BE2C (cell line): Measurements from ENCODE around the gene HOXB7.

Experiments used
- DNase-seq: peaks from one replicate; pipeline ENCODE4 v3.0.0-alpha.2; 2020
- H3K27me3 ChIP-seq: fragments of 250-450 bp; sonication (Bioruptor Pico); 2 replicates; pipeline ENCODE4 v1.5.1; 2020; ENCODE audit warnings: mild to moderate bottlenecking
- H3K36me3 ChIP-seq: fragments of 250-450 bp; sonication (Bioruptor Pico); 2 replicates; pipeline ENCODE4 v1.5.1; 2020; ENCODE audit warnings: mild to moderate bottlenecking
- H3K4me1 ChIP-seq: fragments of 250-450 bp; sonication (Bioruptor Pico); 2 replicates; pipeline ENCODE4 v1.5.1; 2020
- H3K4me3 ChIP-seq: 2 replicates; pipeline ENCODE4 v1.5.1; 2011; ENCODE audit warnings: low read depth, low read length
- H3K9me3 ChIP-seq: fragments of 250-450 bp; sonication (Bioruptor Pico); 2 replicates; pipeline ENCODE4 v1.5.1; 2020
- TF ChIP-seq, protein P1 (sequence below): IDR thresholded peaks from 2 replicates; pipeline ENCODE4 v1.5.1; 2012; ENCODE audit warnings: mild to moderate bottlenecking, low read depth, low read length

Gene HOXB7

DNA sequence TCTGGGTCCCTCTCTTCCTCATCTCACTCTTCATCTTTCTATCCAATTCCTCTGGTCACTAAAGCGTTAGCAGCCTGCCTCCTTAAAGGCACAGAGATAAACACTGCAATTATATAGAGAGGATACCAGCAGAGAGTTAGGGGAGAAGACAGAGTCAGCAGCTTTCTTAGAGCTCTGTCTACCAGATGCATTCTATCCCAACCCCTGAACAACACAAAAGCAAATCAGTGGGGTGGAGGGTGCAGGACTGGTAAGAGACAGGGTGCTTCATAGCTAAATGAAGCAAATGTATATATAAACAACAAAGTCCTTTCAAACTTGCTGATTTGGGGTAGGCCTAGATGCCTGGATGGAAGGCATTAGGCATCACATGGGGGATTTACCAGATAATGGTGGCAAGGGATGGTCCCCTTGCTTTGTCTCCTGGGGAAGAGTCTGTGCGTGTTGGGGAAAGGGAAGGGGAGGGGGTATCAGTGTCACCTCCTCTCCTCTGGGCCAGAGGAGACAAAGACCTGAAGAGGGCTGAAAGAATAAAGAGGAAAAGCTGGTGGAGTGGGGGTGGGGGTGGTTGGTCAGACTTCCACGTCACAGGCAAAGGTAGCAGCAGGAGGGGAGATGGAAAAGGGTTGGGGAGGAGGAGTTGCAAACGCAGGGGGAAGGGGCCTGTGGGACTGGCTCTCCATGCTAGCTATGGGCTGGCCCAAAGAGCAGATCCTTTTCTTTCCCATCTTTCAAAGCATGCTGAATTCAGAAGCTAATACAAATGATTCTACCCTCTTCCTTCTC lies 44.7 kb downstream of the HOXB7 start:
- peaks cover 99% of the 10 kb centered on the region for H3K27me3 ChIP-seq
- no peaks in the 10 kb centered on the region for H3K9me3 ChIP-seq
- TF ChIP-seq, protein P1, sequence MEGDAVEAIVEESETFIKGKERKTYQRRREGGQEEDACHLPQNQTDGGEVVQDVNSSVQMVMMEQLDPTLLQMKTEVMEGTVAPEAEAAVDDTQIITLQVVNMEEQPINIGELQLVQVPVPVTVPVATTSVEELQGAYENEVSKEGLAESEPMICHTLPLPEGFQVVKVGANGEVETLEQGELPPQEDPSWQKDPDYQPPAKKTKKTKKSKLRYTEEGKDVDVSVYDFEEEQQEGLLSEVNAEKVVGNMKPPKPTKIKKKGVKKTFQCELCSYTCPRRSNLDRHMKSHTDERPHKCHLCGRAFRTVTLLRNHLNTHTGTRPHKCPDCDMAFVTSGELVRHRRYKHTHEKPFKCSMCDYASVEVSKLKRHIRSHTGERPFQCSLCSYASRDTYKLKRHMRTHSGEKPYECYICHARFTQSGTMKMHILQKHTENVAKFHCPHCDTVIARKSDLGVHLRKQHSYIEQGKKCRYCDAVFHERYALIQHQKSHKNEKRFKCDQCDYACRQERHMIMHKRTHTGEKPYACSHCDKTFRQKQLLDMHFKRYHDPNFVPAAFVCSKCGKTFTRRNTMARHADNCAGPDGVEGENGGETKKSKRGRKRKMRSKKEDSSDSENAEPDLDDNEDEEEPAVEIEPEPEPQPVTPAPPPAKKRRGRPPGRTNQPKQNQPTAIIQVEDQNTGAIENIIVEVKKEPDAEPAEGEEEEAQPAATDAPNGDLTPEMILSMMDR = no peak
- no peaks in the 10 kb centered on the region for H3K36me3 ChIP-seq
- no peak overlapping the region for H3K4me3 ChIP-seq
- no peaks in the 10 kb centered on the region for H3K4me1 ChIP-seq
- DNase-seq = no peak

- Histone ChIP-seq H3K9me3 (no peaks in the 10 kb centered on the region), H3K27me3 (peaks cover 99% of the 10 kb centered on the region), H3K4me3 (no peak overlapping the region), H3K4me1 (no peaks in the 10 kb centered on the region), H3K36me3 (no peaks in the 10 kb centered on the region)
- TF ChIP-seq, protein P1 = no peak
- no peak for DNase-seq
Measured at GRCh38 chr17:48565022-48565554, 45.7 kb downstream of the HOXB7 start.

DNA sequence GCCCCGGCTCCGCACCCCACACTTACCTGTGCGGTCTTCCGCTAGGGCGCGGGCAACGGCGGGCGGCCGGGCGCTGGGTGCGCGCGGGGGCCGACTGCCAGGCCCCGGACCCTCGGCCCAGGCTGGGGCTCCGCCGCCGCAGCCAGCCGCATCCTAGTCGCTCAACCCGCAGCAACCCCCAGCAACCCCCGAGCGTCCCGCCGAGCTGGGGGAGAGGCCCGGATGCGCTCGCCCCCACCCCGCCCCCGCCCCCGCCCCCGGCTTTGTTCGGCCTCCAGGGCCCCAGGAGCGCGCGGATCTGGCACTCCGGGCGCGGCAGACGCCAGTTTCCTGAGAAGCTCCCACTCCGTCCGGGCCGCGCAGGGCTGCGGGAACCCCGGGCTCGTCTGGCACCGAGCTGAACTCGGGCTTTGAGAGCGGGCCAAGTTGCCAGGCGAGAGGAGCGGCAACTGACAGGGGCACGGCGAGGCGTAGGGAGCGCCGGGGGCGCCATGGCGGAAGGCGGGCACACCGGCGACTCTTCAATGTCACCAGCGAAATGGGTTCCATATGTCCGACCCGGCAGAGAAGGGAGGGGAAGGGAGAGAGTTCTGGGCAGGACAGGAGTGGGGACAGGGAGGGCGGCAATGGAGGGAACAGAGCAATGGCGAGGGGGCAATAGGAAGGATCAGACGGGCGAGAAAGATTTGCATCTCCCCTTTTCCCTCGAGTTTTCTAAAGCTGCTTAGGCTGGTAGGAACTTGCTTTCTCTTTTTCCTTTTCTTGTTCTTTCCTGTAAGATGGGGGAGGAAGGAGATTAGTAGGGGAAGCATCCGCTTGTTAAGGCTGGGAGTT lies 46.4 kb downstream of the HOXB7 start:
- H3K36me3 ChIP-seq = no peaks in the 10 kb centered on the region
- DNase-seq = no peak
- TF ChIP-seq, protein P1 = no peak
- H3K9me3 ChIP-seq = no peaks in the 10 kb centered on the region
- peaks cover 99% of the 10 kb centered on the region for H3K27me3 ChIP-seq
- H3K4me1 ChIP-seq = no peaks in the 10 kb centered on the region
- H3K4me3 ChIP-seq = no peak overlapping the region

DNA sequence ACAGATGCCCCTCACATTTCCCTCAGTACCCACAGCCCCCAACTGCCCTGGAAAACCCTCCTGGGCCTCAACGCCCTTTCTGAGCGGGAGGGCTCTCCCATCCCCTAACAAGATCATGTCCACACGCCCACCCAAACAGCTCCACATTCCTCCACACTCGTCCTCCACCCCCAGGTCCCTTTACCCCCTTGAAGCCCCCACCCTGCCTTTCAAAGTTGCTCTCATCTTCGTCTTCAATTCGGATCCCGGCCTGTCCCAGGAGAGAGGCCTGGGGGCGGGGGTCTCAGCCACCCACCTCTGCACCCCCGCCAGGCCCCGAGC lies 47.0 kb downstream of the HOXB7 start:
- TF ChIP-seq, protein P1 = no peak
- Histone ChIP-seq H3K4me1 (no peaks in the 10 kb centered on the region), H3K27me3 (peaks cover 99% of the 10 kb centered on the region), H3K9me3 (no peaks in the 10 kb centered on the region), H3K4me3 (no peak overlapping the region), H3K36me3 (no peaks in the 10 kb centered on the region)
- DNase-seq = no peak

DNA sequence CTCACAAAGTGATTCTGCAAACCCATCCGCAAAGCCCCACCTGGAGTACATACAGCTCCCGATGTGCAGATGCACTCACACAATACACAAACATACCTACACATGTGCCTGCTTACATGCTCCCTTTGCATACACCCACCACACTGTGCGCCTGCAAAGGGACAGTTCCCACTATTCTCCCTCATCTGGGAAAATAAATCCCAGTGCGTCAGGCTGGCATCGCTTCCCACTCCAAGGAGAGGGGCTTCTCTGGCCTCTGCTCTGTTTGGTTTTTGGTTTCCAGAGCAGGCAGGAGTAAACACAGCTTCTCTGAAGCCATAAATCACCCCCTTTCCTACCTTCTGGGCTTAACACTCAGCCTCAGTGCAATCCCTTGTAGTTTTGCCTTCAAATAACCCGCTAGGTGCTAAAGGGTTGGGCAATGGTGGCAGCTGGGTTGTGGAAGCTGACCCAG lies 47.4 kb downstream of the HOXB7 start:
- DNase-seq = no peak
- TF ChIP-seq, protein P1 = no peak
- H3K4me1 ChIP-seq = no peaks in the 10 kb centered on the region
- H3K4me3 ChIP-seq = no peak overlapping the region
- no peaks in the 10 kb centered on the region for H3K36me3 ChIP-seq
- H3K9me3 ChIP-seq = no peaks in the 10 kb centered on the region
- peaks cover 99% of the 10 kb centered on the region for H3K27me3 ChIP-seq
